GM21529 (cell line): ENCODE measurements around the gene CCDC8.
"Not testable (repeated sequence)": the region's sequence is repeated elsewhere in the genome, so short reads cannot be mapped to it uniquely, and the experiment has no call there.

Source experiments
- ATAC-seq: cut with Tn5 transposase; IDR thresholded peaks from one replicate; pipeline ENCODE4 v1.9.1; 2021; ENCODE audit not compliant: unreplicated experiment

Gene CCDC8

GRCh38 chr19:46428239-46429135, 15.1 kb upstream of the CCDC8 start, which contains the start of gene PNMA8C:
TSS of gene PNMA8C (minus strand) at chr19:46428936. CDS start at chr19:46428359, 577 bp downstream.
- no peak for ATAC-seq

- no peak for ATAC-seq
Measured at GRCh38 chr19:46427518-46428045, 14.2 kb upstream of the CCDC8 start.

GRCh38 chr19:46426506-46427162, 13.3 kb upstream of the CCDC8 start:
- ATAC-seq = no peak

GRCh38 chr19:46426035-46426505, 12.7 kb upstream of the CCDC8 start:
- no peak for ATAC-seq

GRCh38 chr19:46423188-46423587, 9.8 kb upstream of the CCDC8 start:
- no peak for ATAC-seq

GRCh38 chr19:46422344-46422743, 9.0 kb upstream of the CCDC8 start:
- no peak for ATAC-seq

- no peak for ATAC-seq
Measured at GRCh38 chr19:46420056-46420455, 6.7 kb upstream of the CCDC8 start.

- not testable (repeated sequence) for ATAC-seq
Measured at GRCh38 chr19:46415804-46416709, 2.7 kb upstream of the CCDC8 start.

GRCh38 chr19:46414899-46415298, 1.5 kb upstream of the CCDC8 start:
- not testable (repeated sequence) for ATAC-seq

GRCh38 chr19:46412650-46413261, 608 bp downstream of the CCDC8 start:
- no peak for ATAC-seq

GRCh38 chr19:46411925-46412649, 1.3 kb downstream of the CCDC8 start:
- no peak for ATAC-seq

GRCh38 chr19:46411088-46411924, 2.1 kb downstream of the CCDC8 start:
- no peak for ATAC-seq

- no peak for ATAC-seq
Measured at GRCh38 chr19:46410205-46411087, 2.9 kb downstream of the CCDC8 start.

GRCh38 chr19:46409191-46409590, 4.2 kb downstream of the CCDC8 start:
- no peak for ATAC-seq

GRCh38 chr19:46408664-46409039, 4.7 kb downstream of the CCDC8 start:
- no peak for ATAC-seq

- ATAC-seq = no peak
Measured at GRCh38 chr19:46407856-46408663, 5.3 kb downstream of the CCDC8 start.

- no peak for ATAC-seq
Measured at GRCh38 chr19:46406976-46407375, 6.4 kb downstream of the CCDC8 start.
